GM18870 (cell line): Measurements from ENCODE around the gene VPS4A.

Source experiments
- ATAC-seq: cut with Tn5 transposase; IDR thresholded peaks from one replicate; pipeline ENCODE4 v1.9.1; 2021; ENCODE audit warnings: moderate library complexity; ENCODE audit not compliant: unreplicated experiment

VPS4A gene

GRCh38 chr16:69363281-69363717 is 52.1 kb downstream of the VPS4A start:
- ATAC-seq, result no peak

- no peak for ATAC-seq
Observed at GRCh38 chr16:69364088-69364487, 52.9 kb downstream of the VPS4A start.

GRCh38 chr16:69365901-69366300 is 54.8 kb downstream of the VPS4A start:
- ATAC-seq, result no peak

- ATAC-seq, result no peak
Observed at GRCh38 chr16:69366431-69366830, 55.3 kb downstream of the VPS4A start.

GRCh38 chr16:69367980-69368379 is 56.8 kb downstream of the VPS4A start:
- ATAC-seq, result no peak

DNA sequence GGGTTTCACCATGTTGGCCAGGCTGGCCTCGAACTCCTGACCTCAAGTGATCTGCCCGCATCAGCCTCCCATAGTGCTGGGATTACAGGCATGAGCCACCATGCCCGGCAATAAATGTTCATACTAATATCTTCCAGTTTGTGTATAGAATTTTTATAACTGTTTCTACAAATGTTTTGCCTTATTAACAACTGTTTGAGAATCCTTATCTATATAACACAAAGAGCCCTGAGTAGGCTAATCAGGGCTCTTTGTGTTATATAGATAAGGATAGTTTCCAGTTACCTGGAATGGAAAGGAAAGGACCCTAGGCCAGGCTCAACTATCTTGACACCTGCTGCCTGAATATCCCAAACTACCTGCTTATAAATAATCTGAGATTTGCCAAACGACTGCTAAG is 57.7 kb downstream of the VPS4A start:
- no peak for ATAC-seq

- no peak for ATAC-seq
Observed at GRCh38 chr16:69371564-69371963, 60.4 kb downstream of the VPS4A start.

DNA sequence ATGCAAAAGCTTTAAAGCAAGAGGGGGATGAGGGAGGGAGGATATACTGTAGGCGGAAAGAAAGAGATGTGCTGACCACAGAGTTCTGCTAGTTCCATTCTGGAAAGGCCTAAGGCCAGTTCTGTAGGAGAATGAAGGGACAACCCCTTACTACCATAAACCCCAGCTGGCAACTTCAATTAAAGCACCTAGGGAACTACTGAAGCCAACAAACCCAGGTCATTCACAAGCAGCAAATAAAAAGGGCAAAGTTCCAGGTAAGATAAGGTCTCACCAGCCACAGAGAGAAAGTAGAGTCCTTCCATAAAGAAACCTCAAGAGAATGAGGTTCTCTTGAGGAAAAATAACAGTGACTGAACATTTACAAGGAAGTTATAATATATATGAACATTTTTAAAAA is 61.9 kb downstream of the VPS4A start:
- ATAC-seq, result no peak
